ENCODE data around the gene CGNL1.
A peak's percentile ranks its signal among the peaks of the same experiment; 100 is the strongest.

Gene CGNL1

GRCh38 chr15:57462381-57462780, 86.1 kb downstream of the CGNL1 start:
- DNase-seq (ENCODE audit: low read depth, low spot score), result no peak
- ChIA-PET CTCF (interaction anchor here (0.7 to 2.4 kb wide), 12 partner anchors 10 to 156 kb away, joined by 3 to 9 read pairs (median 4); no protein-coding TSS in a partner anchor), POLR2A (no interaction called here)

GRCh38 chr15:57463360-57463759, 87.1 kb downstream of the CGNL1 start:
- H3K4me3 ChIP-seq (ENCODE audit: low read depth, low read length), result no peak overlapping the region
- POLR2A ChIA-PET, result no interaction called here
- CTCF ChIA-PET, result interaction anchor here (0.6 to 2.4 kb wide), 10 partner anchors 11 to 157 kb away, joined by 3 to 9 read pairs (median 4); no protein-coding TSS in a partner anchor
- no peak for DNase-seq (ENCODE audit: low read depth, low spot score)
- no peak for TF ChIP-seq CTCF (IDR thresholded peaks at IDR 0.05; ENCODE audit: insufficient read depth, low read length, missing control alignments)

More at GRCh38 chr15:57462381-57462780, 86.1 kb downstream of the CGNL1 start:
- no peak overlapping the region for H3K4me3 ChIP-seq (ENCODE audit: low read depth, low read length)
- TF ChIP-seq CTCF (IDR thresholded peaks at IDR 0.05; ENCODE audit: insufficient read depth, low read length, missing control alignments), result peak; percentile 3

GRCh38 chr15:57464480-57464879, 88.2 kb downstream of the CGNL1 start:
- POLR2A ChIA-PET, result no interaction called here
- TF ChIP-seq CTCF (IDR thresholded peaks at IDR 0.05; ENCODE audit: insufficient read depth, low read length, missing control alignments), result no peak
- CTCF ChIA-PET, result interaction anchor here (1.5 to 2.4 kb wide), 3 partner anchors 12 to 124 kb away, joined by 4 to 9 read pairs (median 8); no protein-coding TSS in a partner anchor
- H3K4me3 ChIP-seq (ENCODE audit: low read depth, low read length), result no peak overlapping the region
- no peak for DNase-seq (ENCODE audit: low read depth, low spot score)

DNA sequence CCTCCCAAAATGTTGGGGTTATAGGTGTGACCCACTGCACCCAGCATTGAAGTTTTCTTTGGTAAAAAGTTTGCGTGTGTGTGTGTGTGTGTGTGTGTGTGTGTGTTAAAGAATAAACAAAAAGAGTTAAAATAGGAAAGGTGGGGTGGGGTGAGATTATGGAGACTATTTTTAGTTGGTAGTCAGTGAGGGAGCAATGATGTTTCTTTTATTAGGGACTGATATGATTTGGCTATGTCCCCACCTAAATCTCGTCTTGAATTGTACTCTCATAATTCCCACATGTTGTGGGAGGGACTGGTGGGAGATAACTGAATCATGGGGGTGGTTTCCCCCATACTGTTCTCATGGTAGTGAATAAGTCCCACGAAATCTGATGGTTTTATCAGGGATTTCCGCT, 92.2 kb downstream of the CGNL1 start:
- TF ChIP-seq CTCF (IDR thresholded peaks at IDR 0.05; ENCODE audit: insufficient read depth, low read length, missing control alignments), result no peak
- H3K4me3 ChIP-seq (ENCODE audit: low read depth, low read length), result no peak overlapping the region
- ChIA-PET CTCF (interaction anchor here (1.3 kb wide), 1 partner anchor 127 kb away, joined by 4 read pairs; no protein-coding TSS in a partner anchor), POLR2A (no interaction called here)
- no peak for DNase-seq (ENCODE audit: low read depth, low spot score)

DNA sequence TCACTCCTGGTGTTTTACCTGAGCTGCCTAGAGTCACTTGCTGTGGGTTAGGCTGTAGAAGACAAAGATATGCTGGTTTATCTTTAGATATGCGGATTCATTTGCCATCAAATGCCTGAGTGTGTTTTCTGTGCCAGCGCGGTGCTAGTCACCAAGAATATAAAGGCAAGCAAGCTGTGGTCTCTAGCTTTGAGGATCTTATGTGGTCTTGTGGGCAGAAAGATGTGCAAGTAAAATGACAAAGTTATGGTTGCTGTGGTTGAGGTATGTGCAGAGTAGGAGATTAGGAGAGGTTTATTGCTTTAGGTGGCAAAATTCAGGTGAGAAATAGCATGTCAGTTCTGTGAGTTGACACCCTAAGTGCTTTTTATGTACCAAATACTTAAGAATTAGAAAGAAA, 94.2 kb downstream of the CGNL1 start:
- no peak for DNase-seq (ENCODE audit: low read depth, low spot score)
- no peak overlapping the region for H3K4me3 ChIP-seq (ENCODE audit: low read depth, low read length)
- TF ChIP-seq CTCF (IDR thresholded peaks at IDR 0.05; ENCODE audit: insufficient read depth, low read length, missing control alignments), result no peak
- CTCF ChIA-PET, result interaction anchor here (1.4 kb wide), 1 partner anchor 131 kb away, joined by 4 read pairs; no protein-coding TSS in a partner anchor
- POLR2A ChIA-PET, result no interaction called here

DNA sequence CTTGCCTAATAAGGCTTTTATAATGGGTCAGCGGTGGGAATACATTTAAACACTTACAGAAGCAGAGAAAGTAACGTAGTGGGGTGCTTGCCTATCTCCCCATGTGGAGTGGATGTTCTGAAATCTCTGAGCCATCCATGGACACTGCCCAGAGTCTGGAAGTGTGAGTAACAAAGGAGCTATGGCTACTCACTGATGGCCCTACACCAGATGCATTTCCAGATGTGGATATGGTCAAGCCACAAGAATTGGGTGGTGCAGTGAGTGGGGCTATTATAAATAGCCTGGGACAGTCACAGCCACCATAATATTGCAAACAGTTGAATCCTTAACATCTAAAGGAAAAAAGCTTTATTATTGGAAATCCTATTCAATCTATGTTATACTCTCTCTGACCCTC, 96.6 kb downstream of the CGNL1 start:
- TF ChIP-seq CTCF (IDR thresholded peaks at IDR 0.05; ENCODE audit: insufficient read depth, low read length, missing control alignments), result no peak
- POLR2A ChIA-PET, result no interaction called here
- CTCF ChIA-PET, result interaction anchor here (2.2 kb wide), 1 partner anchor 11 kb away, joined by 7 read pairs; no protein-coding TSS in a partner anchor
- H3K4me3 ChIP-seq (ENCODE audit: low read depth, low read length), result no peak overlapping the region
- DNase-seq (ENCODE audit: low read depth, low spot score), result no peak
